Measurements from ENCODE around the gene PYDC2. TPM values are rescaled to one million over a fixed set of nuclear protein-coding genes. Genes with fewer than 3 reads are reported as not detected.
"Not testable (repeated sequence)": the region's sequence is repeated elsewhere in the genome, so short reads cannot be mapped to it uniquely, and the experiment has no call there.

Gene PYDC2
- total RNA-seq, 1 experiment from 2014 or later = not detected

GRCh38 chr3:191455257-191455952 lies 5.6 kb upstream of the PYDC2 start:
- in situ Hi-C loops (cut with HindIII; ENCODE audit: low sequenced_read_pairs) = no loop called here

GRCh38 chr3:191460360-191460759 lies 603 bp upstream of the PYDC2 start:
- in situ Hi-C loops (cut with HindIII; ENCODE audit: low sequenced_read_pairs) = no loop called here
- DNase-seq (ENCODE audit: low spot score) = no peak

More at GRCh38 chr3:191455257-191455952, 5.6 kb upstream of the PYDC2 start:
- DNase-seq (ENCODE audit: low spot score) = no peak

- in situ Hi-C loops (cut with HindIII; ENCODE audit: low sequenced_read_pairs) = no loop called here
These were observed 9.1 kb downstream of the PYDC2 start for GRCh38 chr3:191470080-191470479.

GRCh38 chr3:191470545-191470944 lies 9.6 kb downstream of the PYDC2 start:
- in situ Hi-C loops (cut with HindIII; ENCODE audit: low sequenced_read_pairs) = no loop called here
- DNase-seq (ENCODE audit: low spot score) = no peak

More at GRCh38 chr3:191470080-191470479, 9.1 kb downstream of the PYDC2 start:
- no peak for DNase-seq (ENCODE audit: low spot score)

- in situ Hi-C loops (cut with HindIII; ENCODE audit: low sequenced_read_pairs) = no loop called here
- DNase-seq (ENCODE audit: low spot score) = no peak
These were observed 12.8 kb downstream of the PYDC2 start for GRCh38 chr3:191473661-191474198.

GRCh38 chr3:191476066-191476772 lies 15.3 kb downstream of the PYDC2 start:
- no peak for DNase-seq (ENCODE audit: low spot score)
- in situ Hi-C loops (cut with HindIII; ENCODE audit: low sequenced_read_pairs) = no loop called here

GRCh38 chr3:191483994-191484393 lies 23.0 kb downstream of the PYDC2 start:
- in situ Hi-C loops (cut with HindIII; ENCODE audit: low sequenced_read_pairs); DNase-seq (ENCODE audit: low spot score): not testable (repeated sequence)

GRCh38 chr3:191484461-191484860 lies 23.5 kb downstream of the PYDC2 start:
- no peak for DNase-seq (ENCODE audit: low spot score)

GRCh38 chr3:191492601-191493000 lies 31.6 kb downstream of the PYDC2 start:
- in situ Hi-C loops (cut with HindIII; ENCODE audit: low sequenced_read_pairs) = no loop called here
- DNase-seq (ENCODE audit: low spot score) = no peak

More at GRCh38 chr3:191484461-191484860, 23.5 kb downstream of the PYDC2 start:
- in situ Hi-C loops (cut with HindIII; ENCODE audit: low sequenced_read_pairs) = no loop called here

GRCh38 chr3:191493336-191493735 lies 32.4 kb downstream of the PYDC2 start:
- DNase-seq (ENCODE audit: low spot score) = no peak
- in situ Hi-C loops (cut with HindIII; ENCODE audit: low sequenced_read_pairs) = no loop called here

GRCh38 chr3:191499307-191500080 lies 38.5 kb downstream of the PYDC2 start:
- DNase-seq (ENCODE audit: low spot score) = peak; percentile 31
- in situ Hi-C loops (cut with HindIII; ENCODE audit: low sequenced_read_pairs) = no loop called here

- in situ Hi-C loops (cut with HindIII; ENCODE audit: low sequenced_read_pairs) = no loop called here
- no peak for DNase-seq (ENCODE audit: low spot score)
These were observed 39.9 kb downstream of the PYDC2 start for GRCh38 chr3:191500892-191501291.

- DNase-seq (ENCODE audit: low spot score) = no peak
- in situ Hi-C loops (cut with HindIII; ENCODE audit: low sequenced_read_pairs) = no loop called here
These were observed 41.6 kb downstream of the PYDC2 start for GRCh38 chr3:191502583-191502982.

GRCh38 chr3:191509078-191509477 lies 48.1 kb downstream of the PYDC2 start:
- DNase-seq (ENCODE audit: low spot score) = no peak
- in situ Hi-C loops (cut with HindIII; ENCODE audit: low sequenced_read_pairs) = no loop called here

Other genes with a start within 250 kb of the PYDC2 start
- gene CCDC50, start 131.8 kb upstream of the PYDC2 start, total RNA-seq (2014; rRNA removed; shearing (Covaris generic)) = 29.1 and 47.5 TPM in 2 replicates
- not detected in 2 replicates for gene UTS2B, start 130.6 kb upstream of the PYDC2 start, total RNA-seq (2014; rRNA removed; shearing (Covaris generic))